HG03066 (cell line): Measurements from ENCODE around the gene GABPB1.

ENCODE experiments used
- ATAC-seq: cut with Tn5 transposase; IDR thresholded peaks from one replicate; pipeline ENCODE4 v1.9.1; 2021; ENCODE audit warnings: low read depth; ENCODE audit not compliant: unreplicated experiment

GABPB1 gene

DNA sequence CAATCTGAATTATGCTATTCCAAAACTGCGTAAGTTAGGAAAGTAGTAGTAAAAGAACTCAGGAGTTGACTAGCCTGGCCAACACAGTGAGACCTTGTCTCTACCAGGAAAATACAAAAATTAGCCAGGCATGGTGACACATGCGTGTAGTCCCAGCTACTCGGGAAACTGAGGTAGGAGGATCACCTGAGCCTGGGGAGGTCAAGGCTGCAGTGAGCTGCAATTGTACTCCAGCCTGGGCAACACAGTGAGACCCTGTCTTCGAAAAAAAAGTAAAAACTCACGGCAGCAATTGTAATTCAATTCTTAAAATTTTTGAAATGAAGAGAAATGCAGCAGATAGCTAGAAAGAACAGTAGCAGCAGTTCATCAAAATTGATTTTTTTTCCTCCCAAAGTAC is 9.7 kb downstream of the GABPB1 start:
- ATAC-seq: no peak

DNA sequence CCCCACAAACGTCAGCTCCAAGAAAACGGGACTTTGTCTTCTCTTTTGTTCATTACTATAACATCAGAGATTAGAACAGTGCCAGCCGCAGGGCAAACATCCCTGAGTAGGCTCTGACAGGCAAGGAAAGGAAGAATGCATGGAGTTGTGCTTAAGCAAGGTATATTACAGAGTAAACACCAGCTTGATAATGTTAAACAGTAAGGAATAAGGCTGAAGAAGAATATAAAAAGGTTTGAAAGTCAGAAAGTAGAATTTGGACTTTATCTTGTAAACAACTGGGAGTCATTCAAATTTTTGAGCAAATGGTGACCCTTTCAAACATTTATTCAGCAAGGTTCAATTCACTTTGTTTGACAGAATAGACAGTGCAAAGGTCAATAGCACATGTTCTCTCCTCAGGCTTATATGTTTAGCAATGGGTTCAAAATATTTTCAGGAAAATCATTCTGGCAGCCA is 11.0 kb downstream of the GABPB1 start:
- no peak for ATAC-seq

DNA sequence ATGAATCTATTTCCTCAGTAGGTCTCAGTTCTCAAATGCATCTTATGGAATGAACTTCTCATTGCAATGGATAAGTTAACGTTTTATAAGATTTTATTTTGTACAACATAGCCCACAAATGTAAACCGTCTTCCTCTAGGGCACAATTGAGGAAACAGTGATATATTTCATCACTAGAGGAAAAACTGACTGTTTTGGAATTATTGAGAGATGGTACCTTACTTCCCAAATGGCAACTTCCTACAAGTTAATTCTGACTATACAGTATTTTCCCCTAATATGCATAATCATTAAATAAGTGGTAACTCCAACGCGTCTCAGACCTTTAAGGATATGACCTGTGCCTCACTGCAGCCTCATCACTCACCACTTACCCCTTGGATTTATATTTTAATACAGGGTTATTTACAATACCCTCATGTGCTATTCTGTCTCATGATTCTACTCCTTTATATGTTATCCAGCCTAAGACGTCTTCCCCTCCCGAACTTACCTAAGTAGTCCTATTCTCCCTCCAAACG is 13.3 kb downstream of the GABPB1 start:
- ATAC-seq: no peak

DNA sequence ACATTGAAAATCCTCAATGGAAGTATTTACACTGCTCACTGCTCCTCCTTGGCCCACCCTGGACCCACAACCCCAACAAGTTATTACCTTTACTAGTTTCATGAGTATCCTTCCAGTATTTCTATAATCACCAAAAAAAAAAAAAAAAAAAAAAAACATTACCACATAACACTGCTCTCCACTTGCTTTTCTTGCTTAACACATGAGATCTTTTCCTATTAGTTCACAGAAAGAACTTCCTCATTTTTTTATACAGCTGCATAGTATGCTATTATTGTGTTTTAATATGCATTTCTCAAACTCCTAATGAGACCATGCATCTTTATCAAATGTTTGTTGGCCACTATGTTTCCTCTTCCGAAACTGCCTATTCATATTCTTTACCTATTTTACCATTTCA is 14.6 kb downstream of the GABPB1 start:
- no peak for ATAC-seq

DNA sequence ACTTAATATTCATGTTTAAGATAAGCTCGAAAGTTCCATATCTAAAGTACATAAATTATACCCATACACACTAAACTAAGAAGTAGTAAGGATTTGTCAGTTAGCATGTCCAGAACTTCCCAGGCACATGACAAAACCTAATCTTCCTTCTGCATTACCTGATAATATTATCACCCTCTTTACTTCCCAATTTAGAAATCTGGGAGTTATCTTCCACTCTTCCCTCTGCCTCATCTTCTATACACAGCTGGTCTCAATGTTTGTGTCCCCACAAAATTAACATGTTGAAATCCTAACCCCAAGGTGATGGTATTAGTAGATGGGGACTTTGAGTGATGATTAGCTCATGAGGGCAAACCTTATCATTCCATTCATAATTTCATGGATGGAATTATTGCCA is 15.3 kb downstream of the GABPB1 start:
- ATAC-seq: no peak

DNA sequence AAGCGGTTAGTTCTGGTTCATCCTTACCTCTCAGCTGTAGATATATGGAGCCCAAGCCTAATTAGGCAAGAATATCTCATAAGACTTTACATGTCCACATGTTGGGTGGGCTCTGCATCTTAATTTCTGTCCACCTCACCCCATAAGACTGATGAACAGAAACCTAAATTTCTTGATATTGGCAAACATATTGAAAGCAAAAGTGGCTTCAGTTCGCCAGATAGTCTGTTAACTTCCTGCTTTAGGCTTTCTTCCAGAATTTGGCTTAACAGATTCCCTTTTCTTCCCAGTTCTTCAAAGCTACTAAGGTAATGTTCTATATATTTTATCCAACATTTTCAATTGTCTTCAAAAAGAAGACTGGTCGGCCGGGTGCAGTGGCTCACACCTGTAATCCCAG is 19.7 kb downstream of the GABPB1 start:
- no peak for ATAC-seq

DNA sequence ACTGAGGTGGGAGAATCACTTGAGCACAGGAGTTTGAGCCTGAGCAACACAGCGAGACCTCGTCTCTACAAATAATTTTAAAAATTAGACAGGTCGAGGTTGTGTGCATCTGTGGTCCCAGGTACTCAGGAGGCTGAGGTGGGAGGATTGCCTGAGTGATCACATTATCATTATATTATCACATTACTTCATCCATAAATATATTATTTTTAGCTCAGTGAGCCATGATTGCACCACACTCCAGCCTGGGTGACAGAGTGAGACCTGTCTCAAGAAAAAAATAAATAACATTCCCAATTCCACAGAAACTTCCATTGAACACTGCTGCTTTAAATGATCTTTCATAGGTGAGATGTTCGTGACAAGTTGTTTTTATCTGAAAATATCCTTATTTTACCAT is 21.8 kb downstream of the GABPB1 start:
- no peak for ATAC-seq

DNA sequence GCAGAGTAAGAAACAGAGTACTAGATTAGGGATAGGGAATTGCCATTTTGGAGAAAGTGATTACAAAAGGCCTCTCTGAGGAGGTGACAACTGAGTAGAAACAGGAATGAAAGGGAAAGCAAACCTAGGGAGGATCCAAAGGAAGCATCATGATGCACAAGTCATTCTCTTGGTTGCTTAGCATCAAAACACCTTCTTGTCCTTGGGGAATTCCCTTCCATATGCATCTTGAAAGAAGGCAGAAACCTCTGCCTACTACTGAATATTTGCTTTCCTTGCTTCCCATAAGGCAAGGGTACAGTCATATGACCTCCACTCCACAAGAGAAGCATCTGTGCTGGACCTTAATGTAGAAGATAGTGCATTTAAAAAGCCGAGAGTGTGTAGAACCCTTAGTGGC is 24.1 kb downstream of the GABPB1 start:
- no peak for ATAC-seq

DNA sequence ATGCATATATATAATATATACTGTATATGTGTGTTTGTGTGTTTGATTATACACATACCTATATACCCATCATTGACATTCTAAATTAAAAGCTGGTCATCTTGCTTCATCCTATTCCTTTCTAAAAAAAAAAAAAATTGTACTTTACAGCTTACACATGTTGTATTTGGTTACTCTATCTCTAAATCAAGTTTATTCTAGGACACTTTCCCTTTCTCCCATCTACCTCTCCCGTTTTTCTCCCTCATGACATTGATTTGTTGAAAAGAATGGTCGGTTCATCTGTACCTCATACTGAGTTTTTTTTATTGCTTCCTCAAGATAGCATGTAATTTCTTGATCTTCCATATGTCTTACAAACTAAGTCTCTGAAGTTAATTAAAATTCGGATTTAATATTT is 26.9 kb downstream of the GABPB1 start:
- ATAC-seq: no peak

DNA sequence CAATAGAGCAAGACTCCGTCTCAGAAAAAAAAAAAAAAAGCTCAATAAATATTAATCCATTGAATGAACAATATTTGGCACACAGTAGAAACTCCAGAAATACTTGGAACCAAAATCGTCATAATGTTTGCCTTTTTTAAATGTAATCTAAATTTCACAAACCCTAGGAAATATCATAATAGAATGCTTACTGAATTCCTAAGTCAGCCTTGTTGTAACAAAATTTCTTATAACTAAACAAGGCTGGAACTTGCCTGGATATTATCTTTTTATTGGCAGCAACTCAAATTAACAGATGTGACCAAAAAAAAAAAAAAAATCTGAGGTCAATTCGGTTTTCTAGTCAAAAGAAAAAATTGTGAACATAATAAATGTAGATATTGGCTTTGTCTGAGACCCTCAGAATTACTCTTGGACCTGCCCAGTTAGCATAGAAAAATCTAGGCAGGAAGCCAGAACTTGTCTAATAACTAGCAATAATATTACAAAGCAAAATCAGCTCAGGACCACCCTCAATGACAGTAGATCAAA is 33.3 kb downstream of the GABPB1 start:
- ATAC-seq: no peak

DNA sequence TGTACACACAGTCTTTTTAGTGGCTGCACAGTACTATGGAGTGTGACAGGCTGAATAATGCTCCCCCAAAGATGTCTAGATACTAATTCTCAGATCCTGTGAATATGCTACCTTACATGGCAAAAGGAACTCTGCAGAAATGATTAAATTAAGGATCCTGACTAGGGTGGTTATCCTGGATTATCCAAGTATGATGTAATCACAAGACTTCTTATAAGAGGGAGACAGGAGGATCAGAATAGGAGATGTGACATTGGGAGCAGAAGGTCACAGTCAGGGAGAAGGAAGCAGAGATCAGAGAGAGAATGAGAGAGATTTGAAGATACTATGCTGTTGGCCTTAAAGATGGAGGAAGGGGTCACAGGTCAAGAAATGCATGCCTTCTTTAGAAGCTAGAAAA is 34.5 kb downstream of the GABPB1 start:
- no peak for ATAC-seq

DNA sequence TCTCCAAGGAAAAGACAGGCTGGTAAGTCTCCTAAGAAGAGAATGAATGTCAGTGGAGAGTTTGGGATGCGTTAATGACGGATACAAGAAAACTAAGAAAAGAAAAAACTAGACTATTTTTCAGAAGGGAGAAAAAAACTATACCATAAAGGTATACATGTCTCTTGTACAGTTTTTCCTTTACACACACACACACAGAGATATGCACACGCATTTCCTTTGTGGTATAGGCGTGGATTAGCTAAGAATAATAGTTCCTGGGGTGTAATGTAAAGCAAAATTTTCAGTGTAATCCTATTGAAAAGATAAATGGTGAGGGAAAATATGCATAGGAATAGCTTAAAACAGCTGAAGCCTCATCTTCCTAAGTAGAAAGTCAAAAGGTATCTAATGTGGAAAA is 36.3 kb downstream of the GABPB1 start:
- ATAC-seq: no peak

DNA sequence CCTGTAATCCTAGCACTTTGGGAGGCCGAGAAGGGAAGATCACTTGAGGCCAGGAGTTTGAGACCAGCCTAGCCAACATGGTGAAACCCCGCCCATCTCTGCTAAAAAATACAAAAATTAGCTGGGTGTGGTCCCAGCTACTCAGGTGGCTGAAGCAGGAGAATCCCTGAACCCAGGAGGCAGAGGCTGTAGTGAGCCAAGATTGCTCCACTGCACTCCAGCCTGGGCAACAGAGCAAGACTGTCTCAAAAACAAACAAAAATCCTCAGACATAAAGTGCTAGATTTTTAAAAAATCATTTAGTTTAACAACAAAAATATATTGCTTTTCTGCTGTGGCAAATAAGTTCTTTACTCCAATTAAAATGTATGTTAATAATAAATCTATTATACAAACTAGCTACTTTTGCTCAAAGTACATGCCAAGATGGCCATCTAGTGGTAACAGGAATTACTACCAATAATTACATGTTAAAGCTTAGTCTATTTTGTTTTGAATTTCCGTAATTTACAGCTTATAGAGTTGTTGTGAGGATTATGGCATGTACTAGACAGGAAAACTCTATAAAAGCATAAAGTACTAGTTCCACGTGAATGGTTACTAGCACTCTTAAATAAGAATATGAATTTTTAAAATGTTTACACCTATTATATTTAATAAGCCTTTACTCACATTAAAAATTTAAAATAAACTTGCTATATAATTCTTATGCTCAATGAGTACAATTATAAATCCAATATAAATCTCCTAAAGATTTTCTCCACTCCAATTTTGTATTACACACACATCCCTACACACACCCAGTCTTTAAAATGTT is 39.0 kb downstream of the GABPB1 start:
- no peak for ATAC-seq

DNA sequence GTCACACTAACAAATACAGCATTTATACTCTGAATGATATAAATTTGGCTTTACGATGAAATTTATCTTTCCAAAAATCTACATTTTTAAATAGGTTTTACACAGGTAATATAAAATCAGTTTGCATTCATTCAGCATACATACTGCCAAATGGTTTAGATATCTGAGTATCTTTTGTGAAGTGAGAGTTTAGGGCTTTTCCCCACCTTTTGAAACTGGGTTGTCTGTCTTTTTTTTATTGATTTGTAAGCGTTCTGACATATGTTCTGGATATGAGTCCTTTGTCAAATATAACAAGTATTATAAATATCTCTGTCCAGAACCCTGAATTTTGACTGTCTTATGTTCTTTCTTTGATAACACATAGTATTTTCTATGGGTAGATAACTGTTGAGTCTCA is 42.4 kb downstream of the GABPB1 start:
- ATAC-seq: no peak

DNA sequence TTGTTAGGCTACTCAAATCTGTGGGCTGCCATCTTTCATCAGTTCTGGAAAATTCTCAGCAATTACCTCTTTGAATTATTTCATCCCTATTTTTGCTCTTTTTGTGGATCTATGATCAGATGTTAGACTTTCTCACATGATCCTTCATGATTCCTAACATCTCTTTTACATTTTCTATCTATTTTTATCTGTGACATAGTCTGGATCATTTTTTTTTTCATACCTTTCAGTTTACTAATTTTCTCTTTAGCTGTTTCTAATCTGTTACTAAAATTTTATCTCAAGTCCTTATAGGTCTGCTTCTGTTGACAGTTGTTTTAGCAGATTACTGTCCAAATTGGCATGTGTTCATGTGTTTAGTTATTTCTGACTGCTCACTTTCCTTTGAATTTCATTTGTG is 47.2 kb downstream of the GABPB1 start:
- ATAC-seq: no peak

DNA sequence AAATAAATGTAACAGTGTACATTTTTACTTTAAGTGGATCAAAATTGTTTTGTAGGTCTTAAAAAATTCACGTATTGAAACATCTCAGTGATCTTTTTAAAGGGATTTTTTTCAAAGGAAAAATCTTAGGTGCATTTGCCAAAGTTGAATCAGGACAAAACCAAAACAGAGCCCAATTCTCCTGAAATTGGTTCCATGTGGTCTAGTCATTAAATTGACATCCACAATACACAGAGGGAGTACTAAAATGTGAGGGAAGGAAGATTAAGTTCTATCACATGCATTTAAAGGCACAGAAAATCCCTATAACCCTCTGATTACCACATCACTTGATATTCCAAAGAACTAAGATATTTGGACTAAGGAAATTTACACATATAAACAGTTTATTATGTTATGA is 50.2 kb downstream of the GABPB1 start:
- no peak for ATAC-seq

DNA sequence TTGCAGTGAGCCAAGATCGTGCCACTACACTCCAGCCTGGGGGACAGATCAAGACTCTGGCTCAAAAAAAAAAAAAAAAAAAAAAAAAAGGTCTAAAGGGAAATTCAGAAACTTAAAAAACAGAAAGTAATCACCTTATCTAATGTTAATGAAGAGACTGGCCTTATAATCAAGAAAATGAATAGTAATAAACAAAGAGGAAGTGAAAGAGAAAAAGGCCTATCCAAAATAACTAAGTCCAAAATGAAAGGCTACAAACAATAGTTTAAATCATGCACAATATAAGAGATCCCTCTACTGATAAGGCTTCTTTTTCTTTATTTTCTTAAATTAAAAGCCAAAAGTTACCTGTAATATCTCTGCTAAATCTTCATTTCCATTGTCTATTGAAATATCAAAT is 52.4 kb downstream of the GABPB1 start:
- no peak for ATAC-seq

DNA sequence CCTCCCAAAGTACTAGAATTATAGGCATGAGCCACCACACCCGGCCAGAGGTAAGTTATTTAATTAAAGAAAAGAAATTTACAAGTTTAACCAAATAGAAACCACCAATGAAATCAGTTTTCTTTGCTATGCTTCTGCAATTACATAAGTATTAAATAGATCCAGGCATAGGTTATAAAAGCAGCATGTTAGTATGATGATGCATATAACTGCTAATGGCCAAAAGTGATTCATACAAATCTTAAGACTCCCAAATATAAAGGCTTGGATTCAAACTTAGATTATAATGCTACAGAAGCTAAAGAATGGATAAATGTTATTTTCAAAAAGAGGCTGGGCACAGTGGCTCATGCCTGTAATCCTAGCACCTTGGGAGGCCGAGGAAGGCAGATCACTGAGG is 56.7 kb downstream of the GABPB1 start:
- no peak for ATAC-seq

DNA sequence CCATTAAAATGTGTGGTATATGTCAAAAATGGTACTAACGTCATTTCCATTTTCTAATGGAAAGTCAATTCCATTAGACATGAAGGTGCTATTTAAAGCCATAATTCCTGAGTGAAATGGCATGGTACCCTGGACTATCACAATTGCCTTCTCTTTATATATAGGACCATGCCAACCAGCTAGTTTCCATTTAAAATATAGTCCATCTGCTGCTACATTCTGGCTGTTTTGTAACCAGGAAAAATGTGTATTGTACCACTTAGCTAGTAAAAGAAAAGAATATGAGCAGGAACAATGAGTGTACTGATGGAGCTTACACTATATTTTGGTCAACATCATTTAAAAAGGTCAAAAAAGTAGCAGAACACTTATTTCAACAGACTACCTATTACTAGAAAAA is 59.0 kb downstream of the GABPB1 start:
- ATAC-seq: no peak

DNA sequence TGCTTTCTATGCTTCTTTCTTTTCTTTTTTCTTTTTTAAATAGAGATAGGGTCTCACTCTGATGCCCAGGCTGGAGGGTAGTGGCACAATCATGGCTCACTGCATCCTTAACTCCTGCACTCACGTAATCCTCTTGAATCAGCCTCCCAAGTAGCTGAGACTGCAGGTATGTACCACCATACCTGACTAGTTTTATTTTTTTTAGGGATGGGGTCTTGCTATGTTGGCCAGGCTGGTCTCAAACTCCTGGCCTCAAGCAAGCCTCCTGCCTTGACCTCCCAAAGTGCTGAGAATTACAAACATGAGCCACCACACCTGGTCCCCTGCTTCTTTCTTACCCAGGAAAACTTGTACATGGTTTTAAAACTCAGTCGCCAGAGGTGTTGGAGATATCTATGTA is 65.2 kb downstream of the GABPB1 start:
- ATAC-seq: no peak

DNA sequence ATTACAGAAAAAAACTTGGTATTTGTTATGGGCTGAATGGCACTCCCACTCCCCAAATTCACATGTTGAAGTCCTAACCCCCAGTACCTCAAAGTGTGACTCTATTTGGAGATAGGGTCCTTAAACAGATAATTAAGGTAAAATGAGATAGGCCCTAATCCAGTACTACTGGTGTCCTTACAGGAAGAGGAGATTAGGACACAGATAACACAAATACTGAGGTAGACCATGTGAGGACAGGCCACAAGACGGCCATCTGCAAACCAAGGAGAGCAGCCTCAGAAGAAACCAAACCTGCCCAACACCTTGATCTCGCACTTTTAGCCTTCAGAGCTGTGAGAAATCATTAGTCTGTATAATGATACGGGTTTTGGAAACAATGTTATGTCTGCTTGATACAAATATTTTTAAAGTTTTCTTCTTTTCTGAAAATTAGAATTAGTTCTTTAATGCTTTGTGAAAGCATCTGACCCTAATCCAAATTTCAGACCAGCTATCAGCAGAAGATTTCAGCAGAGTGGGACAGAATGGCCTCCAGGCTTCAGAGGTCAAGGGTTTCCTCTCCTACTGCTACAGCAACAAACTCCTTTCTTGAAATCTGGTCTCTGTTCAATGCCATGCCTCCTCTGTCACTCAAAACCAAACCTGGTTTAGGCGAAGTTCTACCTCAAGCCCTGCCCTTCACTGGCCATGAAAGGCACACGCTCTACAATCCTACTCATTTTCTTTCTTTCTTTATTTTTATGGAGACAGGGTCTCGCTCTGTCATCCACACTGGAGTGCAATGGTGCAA is 67.5 kb downstream of the GABPB1 start:
- ATAC-seq: no peak

DNA sequence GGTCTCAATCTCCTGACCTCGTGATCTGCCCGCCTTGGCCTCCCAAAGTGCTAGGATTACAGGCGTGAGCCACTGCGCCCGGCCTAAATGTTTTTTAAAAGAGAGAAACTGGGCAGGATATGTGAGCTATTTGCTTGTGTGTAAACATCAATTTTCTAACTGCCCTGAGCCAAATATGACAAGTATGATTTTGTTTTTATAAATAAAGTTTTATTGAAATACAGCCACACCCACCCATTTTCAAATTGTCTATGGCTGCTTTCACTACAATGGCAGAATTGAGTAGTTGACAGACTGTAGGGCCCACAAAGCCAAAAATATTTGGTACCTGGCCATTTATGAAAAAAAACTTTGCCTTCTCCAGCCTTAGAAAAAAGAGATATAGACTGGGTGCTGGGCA is 73.6 kb downstream of the GABPB1 start:
- no peak for ATAC-seq
